ENCODE measurements around the gene ENPEP.

ENPEP gene

GRCh38 chr4:110596431-110596830, 120.5 kb downstream of the ENPEP start:
- TF ChIP-seq OSR1 (CRISPR knock-in tag; IDR thresholded peaks at IDR 0.05) (no peak), ESRRG (CRISPR knock-in tag; IDR thresholded peaks at IDR 0.05) (no peak), RARB (CRISPR knock-in tag; IDR thresholded peaks at IDR 0.05) (no peak), GLIS3 (CRISPR knock-in tag; IDR thresholded peaks at IDR 0.05) (no peak), PPARA (CRISPR knock-in tag; IDR thresholded peaks at IDR 0.05; ENCODE audit: borderline replicate concordance) (no peak), ARNTL (CRISPR knock-in tag; IDR thresholded peaks at IDR 0.05; ENCODE audit: borderline replicate concordance, low read depth) (no peak)
- no peak for ATAC-seq

GRCh38 chr4:110597582-110597981, 121.6 kb downstream of the ENPEP start:
- ATAC-seq, result no peak
- TF ChIP-seq CREB5 (CRISPR knock-in tag; IDR thresholded peaks at IDR 0.05; ENCODE audit: low read depth) (no peak), ZNF565 (CRISPR knock-in tag; conservative IDR thresholded peaks at IDR 0.05; ENCODE audit: low read depth) (no peak), OSR1 (CRISPR knock-in tag; IDR thresholded peaks at IDR 0.05) (no peak), TOX (CRISPR knock-in tag; IDR thresholded peaks at IDR 0.05; ENCODE audit: borderline replicate concordance) (no peak), POU6F1 (CRISPR knock-in tag; IDR thresholded peaks at IDR 0.05; ENCODE audit: borderline replicate concordance, low read depth) (no peak), ZFP30 (CRISPR knock-in tag; IDR thresholded peaks at IDR 0.05) (no peak), BACH2 (CRISPR knock-in tag; IDR thresholded peaks at IDR 0.05; ENCODE audit: borderline replicate concordance) (no peak), ZNF70 (CRISPR knock-in tag; IDR thresholded peaks at IDR 0.05) (no peak), TSHZ2 (CRISPR knock-in tag; IDR thresholded peaks at IDR 0.05) (no peak), ISL1 (CRISPR knock-in tag; IDR thresholded peaks at IDR 0.05) (no peak), ZFP3 (CRISPR knock-in tag; IDR thresholded peaks at IDR 0.05) (no peak), SNAI2 (CRISPR knock-in tag; IDR thresholded peaks at IDR 0.05) (no peak), CSDC2 (CRISPR knock-in tag; IDR thresholded peaks at IDR 0.05) (no peak), ARNTL (CRISPR knock-in tag; IDR thresholded peaks at IDR 0.05; ENCODE audit: borderline replicate concordance, low read depth) (no peak), ZNF8 (CRISPR knock-in tag; IDR thresholded peaks at IDR 0.05) (no peak), ZC3H10 (CRISPR knock-in tag; IDR thresholded peaks at IDR 0.05) (no peak), PPARA (CRISPR knock-in tag; IDR thresholded peaks at IDR 0.05; ENCODE audit: borderline replicate concordance) (no peak), PATZ1 (CRISPR knock-in tag; IDR thresholded peaks at IDR 0.05; ENCODE audit: borderline replicate concordance) (no peak), ESRRG (CRISPR knock-in tag; IDR thresholded peaks at IDR 0.05) (no peak)

- no peak for ATAC-seq
- TF ChIP-seq CSRNP3 (CRISPR knock-in tag; IDR thresholded peaks at IDR 0.05) (no peak), ARNTL (CRISPR knock-in tag; IDR thresholded peaks at IDR 0.05; ENCODE audit: borderline replicate concordance, low read depth) (no peak), CREB5 (CRISPR knock-in tag; IDR thresholded peaks at IDR 0.05; ENCODE audit: low read depth) (no peak), PATZ1 (CRISPR knock-in tag; IDR thresholded peaks at IDR 0.05; ENCODE audit: borderline replicate concordance) (no peak), ZNF70 (CRISPR knock-in tag; IDR thresholded peaks at IDR 0.05) (no peak), CSDC2 (CRISPR knock-in tag; IDR thresholded peaks at IDR 0.05) (no peak), TSHZ2 (CRISPR knock-in tag; IDR thresholded peaks at IDR 0.05) (no peak), ZFP3 (CRISPR knock-in tag; IDR thresholded peaks at IDR 0.05) (no peak), PPARA (CRISPR knock-in tag; IDR thresholded peaks at IDR 0.05; ENCODE audit: borderline replicate concordance) (no peak), ZC3H10 (CRISPR knock-in tag; IDR thresholded peaks at IDR 0.05) (no peak)
These were observed 126.1 kb downstream of the ENPEP start for GRCh38 chr4:110602061-110602460.
